Ovary (tissue), 3 donors: ENCODE results near the gene SDK1.

ENCODE experiments used
- EP300 ChIP-seq: sonication (generic); formaldehyde crosslinking; IDR thresholded peaks from one replicate; pipeline ENCODE4 v1.6.1; 2017; ENCODE audit warnings: antibody characterized with exemption
- POLR2A ChIP-seq: fragments of 450-650 bp; IDR thresholded peaks from one replicate; pipeline ENCODE4 v1.6.1; 2017; ENCODE audit warnings: antibody characterized with exemption, mild to moderate bottlenecking, moderate library complexity
- TF ChIP-seq, protein P1 (sequence below), 3 donors: fragments of 450-650 bp in 2 of 3; fragments of 200-600 bp in 1 of 3; IDR thresholded peaks; one replicate each; pipeline versions ENCODE4 v1.5.1 to v1.8.0; 2016 to 2022; ENCODE audit warnings: antibody characterized with exemption in 3 of 3, mild to moderate bottlenecking in 1 of 3
- donor health status: DM: no; HTN: no; CAD: no.

DNA sequence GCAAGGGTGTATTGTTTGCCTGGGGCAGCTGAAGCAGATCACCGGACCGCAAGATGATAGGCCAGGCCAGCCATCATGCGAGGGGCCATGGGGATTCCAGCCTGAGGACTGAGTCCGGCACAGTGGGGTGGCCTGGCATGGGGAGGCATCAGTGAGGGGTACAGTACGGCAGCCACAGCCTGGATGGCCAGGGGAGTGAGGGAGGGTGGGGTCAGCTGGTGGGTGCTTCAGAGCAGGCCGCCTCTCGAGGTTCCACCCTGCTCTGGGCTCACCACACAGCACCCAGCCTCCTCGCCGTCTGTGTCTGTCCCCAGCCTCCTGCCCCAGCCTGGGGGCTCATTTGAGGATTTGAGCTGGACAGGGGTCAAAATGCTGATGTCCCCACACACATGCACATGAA, 872.6 kb downstream of the SDK1 start:
- TF ChIP-seq, protein P1, sequence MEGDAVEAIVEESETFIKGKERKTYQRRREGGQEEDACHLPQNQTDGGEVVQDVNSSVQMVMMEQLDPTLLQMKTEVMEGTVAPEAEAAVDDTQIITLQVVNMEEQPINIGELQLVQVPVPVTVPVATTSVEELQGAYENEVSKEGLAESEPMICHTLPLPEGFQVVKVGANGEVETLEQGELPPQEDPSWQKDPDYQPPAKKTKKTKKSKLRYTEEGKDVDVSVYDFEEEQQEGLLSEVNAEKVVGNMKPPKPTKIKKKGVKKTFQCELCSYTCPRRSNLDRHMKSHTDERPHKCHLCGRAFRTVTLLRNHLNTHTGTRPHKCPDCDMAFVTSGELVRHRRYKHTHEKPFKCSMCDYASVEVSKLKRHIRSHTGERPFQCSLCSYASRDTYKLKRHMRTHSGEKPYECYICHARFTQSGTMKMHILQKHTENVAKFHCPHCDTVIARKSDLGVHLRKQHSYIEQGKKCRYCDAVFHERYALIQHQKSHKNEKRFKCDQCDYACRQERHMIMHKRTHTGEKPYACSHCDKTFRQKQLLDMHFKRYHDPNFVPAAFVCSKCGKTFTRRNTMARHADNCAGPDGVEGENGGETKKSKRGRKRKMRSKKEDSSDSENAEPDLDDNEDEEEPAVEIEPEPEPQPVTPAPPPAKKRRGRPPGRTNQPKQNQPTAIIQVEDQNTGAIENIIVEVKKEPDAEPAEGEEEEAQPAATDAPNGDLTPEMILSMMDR (IDR thresholded peaks at IDR 0.05), result no peak
- TF ChIP-seq POLR2A (no peak), EP300 (no peak)
